ENCODE measurements around the gene A1BG. TPM values are rescaled to one million over a fixed set of nuclear protein-coding genes. Genes with fewer than 3 reads are reported as not detected.
"Not testable (repeated sequence)": the region's sequence is repeated elsewhere in the genome, so short reads cannot be mapped to it uniquely, and the experiment has no call there.

A1BG gene
- total RNA-seq, 1 donor from 2014 or later = 48.9 TPM

GRCh38 chr19:58350001-58350861 is 3.1 kb downstream of the A1BG start:
- no peaks in the 10 kb centered on the region for H3K36me3 ChIP-seq
- no peak overlapping the region for H3K27ac ChIP-seq
- no peaks in the 10 kb centered on the region for H3K27me3 ChIP-seq
- H3K4me1 ChIP-seq = peaks cover 39% of the 10 kb centered on the region
- no peak overlapping the region for H3K4me3 ChIP-seq
- H3K9me3 ChIP-seq = no peaks in the 10 kb centered on the region
- intact Hi-C loops (cut with DNase I) = no loop called here
- no peak for DNase-seq (ENCODE audit: extremely low spot score in 2 of 2)
- TF ChIP-seq POLR2A (IDR thresholded peaks at IDR 0.05) (no peak), CTCF (IDR thresholded peaks at IDR 0.05) (no peak), POLR2AphosphoS5 (IDR thresholded peaks at IDR 0.05; ENCODE audit: insufficient read depth in 1 of 2, low read depth in 1 of 2) (no peak)

- Histone ChIP-seq H3K36me3 (no peaks in the 10 kb centered on the region), H3K27me3 (no peaks in the 10 kb centered on the region), H3K4me1 (peaks cover 39% of the 10 kb centered on the region), H3K9me3 (no peaks in the 10 kb centered on the region), H3K27ac (no peak overlapping the region), H3K4me3 (no peak overlapping the region)
- TF ChIP-seq POLR2A (IDR thresholded peaks at IDR 0.05) (no peak), CTCF (IDR thresholded peaks at IDR 0.05) (no peak), POLR2AphosphoS5 (IDR thresholded peaks at IDR 0.05; ENCODE audit: insufficient read depth in 1 of 2, low read depth in 1 of 2) (no peak)
- intact Hi-C loops (cut with DNase I) = no loop called here
- no peak for DNase-seq (ENCODE audit: extremely low spot score in 2 of 2)
These were observed 3.7 kb downstream of the A1BG start for GRCh38 chr19:58349590-58349989.

GRCh38 chr19:58348080-58348479 is 5.2 kb downstream of the A1BG start:
- H3K27me3 ChIP-seq; intact Hi-C loops (cut with DNase I); H3K36me3 ChIP-seq; DNase-seq (ENCODE audit: extremely low spot score in 2 of 2); H3K9me3 ChIP-seq: not testable (repeated sequence)
- Histone ChIP-seq H3K4me3 (peak overlapping the region; percentile 63 to 90), H3K4me1 (peaks cover 39% of the 10 kb centered on the region), H3K27ac (peak overlapping the region; percentile 60)

GRCh38 chr19:58346961-58347929 is 6.0 kb downstream of the A1BG start:
- intact Hi-C loops (cut with DNase I) = no loop called here
- TF ChIP-seq CTCF (IDR thresholded peaks at IDR 0.05) (no peak), POLR2A (IDR thresholded peaks at IDR 0.05) (peak in 1 of 2 donors; percentile 24), POLR2AphosphoS5 (IDR thresholded peaks at IDR 0.05; ENCODE audit: insufficient read depth in 1 of 2, low read depth in 1 of 2) (peak in 1 of 2 donors; percentile 83)
- Histone ChIP-seq H3K4me3 (peak overlapping the region; percentile 63 to 90), H3K36me3 (no peaks in the 10 kb centered on the region), H3K9me3 (no peaks in the 10 kb centered on the region), H3K4me1 (peaks cover 39% of the 10 kb centered on the region), H3K27ac (peak overlapping the region; percentile 60), H3K27me3 (no peaks in the 10 kb centered on the region)
- DNase-seq (ENCODE audit: extremely low spot score in 2 of 2) = no peak

- no peaks in the 10 kb centered on the region for H3K36me3 ChIP-seq
- no peak for TF ChIP-seq POLR2AphosphoS5 (IDR thresholded peaks at IDR 0.05; ENCODE audit: insufficient read depth in 1 of 2, low read depth in 1 of 2)
- intact Hi-C loops (cut with DNase I) = no loop called here
- no peak for DNase-seq (ENCODE audit: extremely low spot score in 2 of 2)
- H3K9me3 ChIP-seq = no peaks in the 10 kb centered on the region
- no peak overlapping the region for H3K4me3 ChIP-seq
- no peak overlapping the region for H3K27ac ChIP-seq
- peaks cover 35% of the 10 kb centered on the region for H3K4me1 ChIP-seq
- no peaks in the 10 kb centered on the region for H3K27me3 ChIP-seq
These were observed 7.7 kb downstream of the A1BG start for GRCh38 chr19:58345558-58345957.
